Hindlimb muscle (tissue), 1 donor: ENCODE data around the gene DNMT3L. TPM values are rescaled to one million over a fixed set of nuclear protein-coding genes. Genes with fewer than 3 reads are reported as not detected.

Source experiments
- polyA plus RNA-seq: library from polyadenylated mRNA; unstranded; fragments of 120-200 nt; gene quantifications from one replicate; pipeline ENCODE4 v1.2.1, GENCODE V29; 2013; ENCODE audit not compliant: insufficient read length

DNMT3L gene
- polyA plus RNA-seq, 1 donor = not detected

Other genes with a start within 250 kb of the DNMT3L start
- 14.6 TPM for gene TRAPPC10, start 249.6 kb downstream of the DNMT3L start, polyA plus RNA-seq
- gene PWP2, start 154.5 kb downstream of the DNMT3L start, polyA plus RNA-seq = 5.0 TPM
- gene GATD3, start 128.2 kb downstream of the DNMT3L start, polyA plus RNA-seq = 27.6 TPM
- gene ICOSLG, start 21.0 kb downstream of the DNMT3L start, polyA plus RNA-seq = 10.6 TPM
- 0.15 TPM for gene AIRE, start 24.0 kb upstream of the DNMT3L start, polyA plus RNA-seq
- 65.1 TPM for gene PFKL, start 38.2 kb upstream of the DNMT3L start, polyA plus RNA-seq
- gene CFAP410, start 77.5 kb upstream of the DNMT3L start, polyA plus RNA-seq = 20.1 TPM
- gene TRPM2, start 91.7 kb upstream of the DNMT3L start, polyA plus RNA-seq = 2.1 TPM
- gene LRRC3, start 193.6 kb upstream of the DNMT3L start, polyA plus RNA-seq = 2.4 TPM